ENCODE data around the gene KIF17.

The KIF17 gene

DNA sequence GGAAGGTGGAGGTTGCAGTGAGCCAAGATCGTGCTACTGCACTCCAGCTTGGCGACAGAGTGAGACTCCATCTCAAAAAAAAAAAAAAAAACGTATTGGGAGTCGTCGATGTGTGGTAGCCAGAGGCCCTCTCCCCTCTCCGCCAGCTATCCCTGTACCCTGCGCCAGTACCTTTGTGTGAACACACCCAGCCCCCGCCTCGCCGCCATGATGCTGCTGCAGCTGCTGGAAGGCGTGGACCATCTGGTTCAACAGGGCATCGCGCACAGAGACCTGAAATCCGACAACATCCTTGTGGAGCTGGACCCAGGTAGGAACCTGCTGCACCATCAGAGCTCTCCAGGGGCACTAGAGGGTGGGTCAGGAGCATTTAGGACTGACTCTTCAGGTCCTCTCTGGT is 72.4 kb downstream of the KIF17 start:
- H3K4me3 ChIP-seq (ENCODE audit: low read length): no peak overlapping the region
- TF ChIP-seq, protein P1, sequence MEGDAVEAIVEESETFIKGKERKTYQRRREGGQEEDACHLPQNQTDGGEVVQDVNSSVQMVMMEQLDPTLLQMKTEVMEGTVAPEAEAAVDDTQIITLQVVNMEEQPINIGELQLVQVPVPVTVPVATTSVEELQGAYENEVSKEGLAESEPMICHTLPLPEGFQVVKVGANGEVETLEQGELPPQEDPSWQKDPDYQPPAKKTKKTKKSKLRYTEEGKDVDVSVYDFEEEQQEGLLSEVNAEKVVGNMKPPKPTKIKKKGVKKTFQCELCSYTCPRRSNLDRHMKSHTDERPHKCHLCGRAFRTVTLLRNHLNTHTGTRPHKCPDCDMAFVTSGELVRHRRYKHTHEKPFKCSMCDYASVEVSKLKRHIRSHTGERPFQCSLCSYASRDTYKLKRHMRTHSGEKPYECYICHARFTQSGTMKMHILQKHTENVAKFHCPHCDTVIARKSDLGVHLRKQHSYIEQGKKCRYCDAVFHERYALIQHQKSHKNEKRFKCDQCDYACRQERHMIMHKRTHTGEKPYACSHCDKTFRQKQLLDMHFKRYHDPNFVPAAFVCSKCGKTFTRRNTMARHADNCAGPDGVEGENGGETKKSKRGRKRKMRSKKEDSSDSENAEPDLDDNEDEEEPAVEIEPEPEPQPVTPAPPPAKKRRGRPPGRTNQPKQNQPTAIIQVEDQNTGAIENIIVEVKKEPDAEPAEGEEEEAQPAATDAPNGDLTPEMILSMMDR (conservative IDR thresholded peaks at IDR 0.05; ENCODE audit: low read length): no peak
- no peak for DNase-seq (ENCODE audit: low read depth)

GRCh38 chr1:20644416-20644815 is 73.4 kb downstream of the KIF17 start:
- TF ChIP-seq, protein P1 (conservative IDR thresholded peaks at IDR 0.05; ENCODE audit: low read length): no peak
- DNase-seq (ENCODE audit: low read depth): no peak
- H3K4me3 ChIP-seq (ENCODE audit: low read length): no peak overlapping the region

- no peak overlapping the region for H3K4me3 ChIP-seq (ENCODE audit: low read length)
- TF ChIP-seq, protein P1 (conservative IDR thresholded peaks at IDR 0.05; ENCODE audit: low read length): no peak
- DNase-seq (ENCODE audit: low read depth): no peak
Measured at GRCh38 chr1:20643080-20643479, 74.7 kb downstream of the KIF17 start.

DNA sequence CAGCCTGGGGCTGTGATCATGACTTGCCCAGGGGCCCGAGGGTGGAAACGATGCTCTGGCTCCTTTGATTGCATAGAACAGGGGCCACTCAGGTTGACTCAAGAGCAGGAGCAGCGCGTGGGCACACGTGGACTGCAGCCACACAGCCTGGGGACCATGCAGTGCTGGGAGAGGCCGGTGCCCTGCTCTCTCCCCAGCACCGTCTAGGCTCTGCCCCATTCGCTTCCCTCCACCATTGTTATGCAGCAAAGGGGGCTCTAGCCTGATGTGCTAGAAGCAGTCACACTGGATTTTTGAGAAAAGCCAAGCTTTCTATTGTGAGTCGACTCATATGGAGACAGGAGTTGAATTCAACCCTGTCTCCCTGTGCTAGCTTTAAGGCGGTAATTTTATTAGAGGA is 75.8 kb downstream of the KIF17 start:
- no peak for DNase-seq (ENCODE audit: low read depth)
- no peak overlapping the region for H3K4me3 ChIP-seq (ENCODE audit: low read length)
- TF ChIP-seq, protein P1 (conservative IDR thresholded peaks at IDR 0.05; ENCODE audit: low read length): no peak

GRCh38 chr1:20640183-20640597 is 77.6 kb downstream of the KIF17 start:
- TF ChIP-seq, protein P1 (conservative IDR thresholded peaks at IDR 0.05; ENCODE audit: low read length): peak; percentile 82
- no peak overlapping the region for H3K4me3 ChIP-seq (ENCODE audit: low read length)
- DNase-seq (ENCODE audit: low read depth): peak; percentile 54

GRCh38 chr1:20636785-20637347 is 80.9 kb downstream of the KIF17 start:
- DNase-seq (ENCODE audit: low read depth): no peak
- no peak overlapping the region for H3K4me3 ChIP-seq (ENCODE audit: low read length)
- TF ChIP-seq, protein P1 (conservative IDR thresholded peaks at IDR 0.05; ENCODE audit: low read length): no peak

GRCh38 chr1:20634594-20635084 is 83.2 kb downstream of the KIF17 start:
- TF ChIP-seq, protein P1 (conservative IDR thresholded peaks at IDR 0.05; ENCODE audit: low read length): no peak
- H3K4me3 ChIP-seq (ENCODE audit: low read length): peak overlapping the region; percentile 87
- DNase-seq (ENCODE audit: low read depth): peak; percentile 33
